Progenitor cell of endocrine pancreas (in vitro differentiated cells): ENCODE results near the gene ARHGDIG. TPM values are rescaled to one million over a fixed set of nuclear protein-coding genes. Genes with fewer than 3 reads are reported as not detected.

ENCODE experiments used
- DNase-seq: peaks from one replicate; pipeline ENCODE4 v3.0.0; 2021; ENCODE audit warnings: low spot score; ENCODE audit not compliant: unreplicated experiment
- H3K27ac Mint-ChIP-seq: 2 replicates; pipeline ENCODE4 v1.8.0; 2021; ENCODE audit warnings: mild to moderate bottlenecking, moderate library complexity, mixed read lengths
- H3K27me3 Mint-ChIP-seq: 2 replicates; pipeline ENCODE4 v1.8.0; 2021; ENCODE audit warnings: mixed read lengths
- H3K36me3 Mint-ChIP-seq: 2 replicates; pipeline ENCODE4 v1.8.0; 2022; ENCODE audit warnings: mixed read lengths; ENCODE audit not compliant: insufficient read depth
- H3K4me1 Mint-ChIP-seq: 2 replicates; pipeline ENCODE4 v1.8.0; 2021; ENCODE audit warnings: low read depth, mixed read lengths
- H3K4me3 Mint-ChIP-seq: 2 replicates; pipeline ENCODE4 v1.8.0; 2021; ENCODE audit warnings: low read depth, mild to moderate bottlenecking, moderate library complexity, mixed read lengths
- H3K9me3 Mint-ChIP-seq: 2 replicates; pipeline ENCODE4 v1.8.0; 2021; ENCODE audit warnings: low read depth, mixed read lengths
- total RNA-seq: library from RNA; stranded (reverse); gene quantifications from 2 replicates; pipeline ENCODE4 v1.2.1, GENCODE V29; 2021
- TF ChIP-seq, protein P1 (sequence below): fragments of 200-600 bp; sonication (generic); IDR thresholded peaks from one replicate; pipeline ENCODE4 v1.5.0; 2021; ENCODE audit warnings: antibody characterized with exemption, mild to moderate bottlenecking; ENCODE audit not compliant: unreplicated experiment

The ARHGDIG gene
- total RNA-seq, 1 donor from 2014 or later, result 6.5 TPM

DNA sequence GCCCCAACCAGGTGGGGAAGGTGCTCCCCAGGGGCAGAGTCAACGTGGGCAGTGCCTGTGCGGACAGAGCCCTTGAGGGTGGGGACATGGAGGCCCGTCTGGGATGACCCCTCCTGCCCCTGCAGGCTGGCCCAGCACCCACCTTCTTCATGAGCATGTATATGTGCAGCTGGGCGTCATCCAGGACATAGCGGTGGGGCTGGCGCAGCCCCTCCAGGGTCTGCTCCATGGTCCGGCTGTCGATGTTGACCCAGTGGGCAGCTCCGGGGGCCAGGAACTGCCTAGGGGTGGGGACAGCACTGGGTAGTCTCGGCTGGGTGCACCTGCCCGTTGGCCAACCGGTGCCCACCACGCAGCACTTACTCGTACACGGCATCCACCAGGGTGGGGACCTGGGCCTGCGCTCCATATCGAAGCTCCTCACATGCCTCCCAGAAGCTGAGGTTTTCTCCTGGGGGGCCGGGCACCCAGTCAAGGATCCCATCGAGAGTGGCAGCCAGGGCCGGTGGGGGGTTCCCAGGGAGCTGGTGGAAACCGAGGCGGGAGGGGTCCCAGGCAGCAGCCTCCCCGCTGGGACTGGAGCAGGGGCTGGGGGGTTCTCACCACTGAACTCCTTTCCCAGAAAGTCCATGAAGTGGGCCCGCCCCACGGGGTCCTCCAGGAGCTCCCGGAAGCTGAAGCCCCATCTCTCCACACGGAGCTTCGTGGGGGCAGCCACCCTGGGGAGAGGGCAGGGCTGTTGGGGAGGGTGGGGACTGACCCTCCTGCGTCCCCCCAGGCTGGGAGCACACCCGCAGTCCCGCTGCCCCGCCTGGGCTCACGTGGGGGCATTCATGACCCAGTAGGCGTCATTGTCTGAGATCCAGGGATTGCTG is 9.8 kb upstream of the ARHGDIG start:
- Mint-ChIP-seq H3K27ac (no peak overlapping the region), H3K9me3 (no peaks in the 10 kb centered on the region), H3K4me1 (no peaks in the 10 kb centered on the region), H3K27me3 (peaks cover 8% of the 10 kb centered on the region), H3K36me3 (no peaks in the 10 kb centered on the region), H3K4me3 (no peak overlapping the region)
- DNase-seq, result no peak
- TF ChIP-seq, protein P1, sequence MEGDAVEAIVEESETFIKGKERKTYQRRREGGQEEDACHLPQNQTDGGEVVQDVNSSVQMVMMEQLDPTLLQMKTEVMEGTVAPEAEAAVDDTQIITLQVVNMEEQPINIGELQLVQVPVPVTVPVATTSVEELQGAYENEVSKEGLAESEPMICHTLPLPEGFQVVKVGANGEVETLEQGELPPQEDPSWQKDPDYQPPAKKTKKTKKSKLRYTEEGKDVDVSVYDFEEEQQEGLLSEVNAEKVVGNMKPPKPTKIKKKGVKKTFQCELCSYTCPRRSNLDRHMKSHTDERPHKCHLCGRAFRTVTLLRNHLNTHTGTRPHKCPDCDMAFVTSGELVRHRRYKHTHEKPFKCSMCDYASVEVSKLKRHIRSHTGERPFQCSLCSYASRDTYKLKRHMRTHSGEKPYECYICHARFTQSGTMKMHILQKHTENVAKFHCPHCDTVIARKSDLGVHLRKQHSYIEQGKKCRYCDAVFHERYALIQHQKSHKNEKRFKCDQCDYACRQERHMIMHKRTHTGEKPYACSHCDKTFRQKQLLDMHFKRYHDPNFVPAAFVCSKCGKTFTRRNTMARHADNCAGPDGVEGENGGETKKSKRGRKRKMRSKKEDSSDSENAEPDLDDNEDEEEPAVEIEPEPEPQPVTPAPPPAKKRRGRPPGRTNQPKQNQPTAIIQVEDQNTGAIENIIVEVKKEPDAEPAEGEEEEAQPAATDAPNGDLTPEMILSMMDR, result no peak

DNA sequence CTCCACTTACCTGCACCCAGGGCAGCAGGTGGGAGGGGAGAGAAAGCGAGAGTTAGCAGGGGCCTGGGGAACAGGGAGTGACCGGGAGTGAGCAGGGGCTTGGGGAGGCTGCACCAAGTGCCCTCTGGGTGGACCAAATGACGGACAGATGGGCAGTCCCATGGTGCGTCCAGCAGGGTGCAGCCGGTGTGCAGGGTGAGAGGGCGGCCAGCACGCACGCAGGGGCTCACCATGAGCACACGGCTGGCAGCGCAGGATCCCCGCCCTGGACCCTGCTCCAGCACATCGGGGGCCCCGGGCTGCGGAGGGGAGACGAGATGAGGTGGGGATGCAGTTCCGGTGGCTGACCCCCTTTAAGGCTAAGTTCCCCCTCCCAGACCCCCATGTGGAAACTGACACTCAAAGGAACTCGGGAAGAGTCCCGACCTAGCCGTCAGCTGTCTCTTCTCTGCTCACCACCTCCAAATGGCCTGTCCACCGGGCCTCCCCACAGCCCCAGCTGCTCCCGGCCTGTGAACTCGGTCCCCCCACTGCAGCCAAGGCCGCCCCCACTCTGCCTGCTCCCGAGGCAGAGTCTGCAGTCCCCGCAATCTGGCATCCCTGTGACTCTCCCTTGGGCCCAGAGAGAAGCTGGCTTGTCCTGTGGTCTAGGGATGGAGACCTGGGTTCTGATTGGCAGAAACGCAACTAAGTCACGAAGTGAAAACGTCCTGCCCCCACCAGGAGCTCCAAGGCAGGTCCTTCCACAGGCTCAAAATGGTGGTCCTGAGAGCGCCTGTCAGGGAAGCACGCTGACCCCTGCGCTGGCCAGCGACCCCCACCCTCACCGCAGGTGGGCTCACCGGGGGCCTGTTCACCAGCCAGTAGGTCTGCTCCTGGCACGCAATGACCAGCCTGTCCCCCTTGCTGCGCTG is 7.5 kb upstream of the ARHGDIG start:
- H3K9me3 Mint-ChIP-seq, result no peaks in the 10 kb centered on the region
- no peak overlapping the region for H3K27ac Mint-ChIP-seq
- H3K27me3 Mint-ChIP-seq, result peaks cover 22% of the 10 kb centered on the region
- DNase-seq, result no peak
- H3K36me3 Mint-ChIP-seq, result no peaks in the 10 kb centered on the region
- TF ChIP-seq, protein P1, result no peak
- no peak overlapping the region for H3K4me3 Mint-ChIP-seq
- peaks cover 2% of the 10 kb centered on the region for H3K4me1 Mint-ChIP-seq

DNA sequence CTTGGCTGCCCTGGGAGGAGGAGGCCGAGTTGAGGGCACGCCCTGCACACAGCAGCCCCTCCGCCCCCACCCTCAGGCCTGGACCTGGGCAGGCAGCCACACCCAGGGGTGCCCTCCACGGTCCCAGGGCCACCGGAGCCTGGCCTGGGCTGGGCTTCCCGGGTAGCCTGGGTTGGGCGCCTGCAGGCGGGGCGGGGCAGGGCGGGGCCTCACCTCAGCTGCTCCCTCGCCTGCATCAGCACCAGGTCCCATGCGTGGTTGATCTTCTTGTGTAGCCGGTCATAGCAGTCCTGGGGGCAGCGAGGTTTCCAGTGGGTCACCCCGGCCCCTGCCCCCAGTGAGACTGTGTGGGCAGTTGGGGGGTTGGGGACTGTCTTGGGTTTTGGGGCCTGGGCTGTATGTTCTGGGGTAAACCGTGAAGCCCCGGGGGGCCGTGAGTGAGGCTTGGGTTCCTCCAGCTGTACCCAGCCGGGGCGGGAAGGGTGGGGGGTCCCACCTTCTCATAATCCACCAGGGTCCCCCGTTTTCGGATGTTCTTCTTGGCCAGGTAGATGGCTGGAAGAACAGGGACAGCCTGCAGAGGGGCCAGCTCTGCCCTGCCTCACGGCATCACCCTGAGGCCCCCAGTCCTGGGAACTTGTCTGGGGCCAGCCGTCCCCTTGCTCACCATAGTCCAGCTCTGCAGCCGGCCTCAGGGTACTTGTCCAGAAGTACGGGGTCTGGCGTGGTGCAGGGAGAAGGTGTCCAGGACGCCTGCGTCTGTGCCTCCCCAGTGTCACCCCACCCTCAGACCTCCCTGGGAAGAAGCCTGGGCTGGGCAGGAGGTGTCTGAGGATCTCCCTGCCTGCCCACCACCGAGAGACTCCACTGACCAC is 6.6 kb upstream of the ARHGDIG start:
- no peak overlapping the region for H3K4me3 Mint-ChIP-seq
- H3K27me3 Mint-ChIP-seq, result peaks cover 26% of the 10 kb centered on the region
- no peaks in the 10 kb centered on the region for H3K9me3 Mint-ChIP-seq
- H3K27ac Mint-ChIP-seq, result no peak overlapping the region
- no peaks in the 10 kb centered on the region for H3K36me3 Mint-ChIP-seq
- TF ChIP-seq, protein P1, result no peak
- peaks cover 2% of the 10 kb centered on the region for H3K4me1 Mint-ChIP-seq
- no peak for DNase-seq

DNA sequence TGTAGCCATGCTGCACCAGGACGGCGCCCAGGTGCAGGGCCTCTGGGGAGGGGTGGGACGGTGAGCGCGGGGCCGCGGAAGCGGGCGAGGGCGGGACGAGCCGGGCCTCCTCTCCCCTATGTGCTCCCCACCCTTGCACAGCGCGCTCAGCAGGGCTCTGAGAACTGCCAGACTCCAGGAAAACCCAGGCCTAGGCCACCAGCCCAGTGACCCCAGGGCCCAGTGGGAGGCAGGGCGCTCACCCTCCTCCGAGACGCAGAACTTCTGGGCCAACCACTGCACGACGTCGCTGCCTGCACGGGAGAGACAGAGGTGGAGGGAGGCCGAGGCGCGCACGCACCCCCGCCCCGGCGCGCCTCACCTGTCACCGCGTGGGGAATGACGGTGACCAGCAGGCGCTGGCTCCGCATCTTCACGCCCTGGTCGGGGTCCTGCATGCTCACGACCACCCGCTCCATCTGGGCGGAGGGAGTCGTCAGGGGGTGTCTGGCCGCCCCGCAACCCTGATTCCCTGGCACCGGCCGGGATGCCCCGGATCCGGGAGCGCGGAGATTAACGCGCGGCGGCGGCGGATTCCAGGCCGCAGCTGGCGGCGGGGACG is 5.2 kb upstream of the ARHGDIG start:
- Mint-ChIP-seq H3K4me3 (peak overlapping the region; percentile 64), H3K4me1 (peaks cover 2% of the 10 kb centered on the region), H3K27me3 (peaks cover 32% of the 10 kb centered on the region), H3K27ac (no peak overlapping the region), H3K9me3 (no peaks in the 10 kb centered on the region), H3K36me3 (no peaks in the 10 kb centered on the region)
- no peak for DNase-seq
- TF ChIP-seq, protein P1, result no peak
